K562 (cell line): Measurements from ENCODE around the gene POLRMT. TPM values are rescaled to one million over a fixed set of nuclear protein-coding genes. Genes with fewer than 3 reads are reported as not detected.

Experiments
- CC2D1A ChIP-seq: fragments of 450-650 bp; IDR thresholded peaks from 2 replicates; pipeline ENCODE4 v1.6.1; 2017; ENCODE audit warnings: mild to moderate bottlenecking
- KAT2B ChIP-seq: IDR thresholded peaks from one replicate; pipeline ENCODE4 v1.6.1; 2012; ENCODE audit warnings: low read depth, mild to moderate bottlenecking, control low read depth, inconsistent platforms, low read length, moderate library complexity
- KLF6 ChIP-seq: fragments of 250-450 bp; sonication (Bioruptor Pico); IDR thresholded peaks from 2 replicates; pipeline ENCODE4 v1.4.0; 2020; ENCODE audit warnings: mild to moderate bottlenecking, moderate library complexity, borderline replicate concordance
- MIER1 ChIP-seq: fragments of 450-650 bp; IDR thresholded peaks from 2 replicates; pipeline ENCODE4 v1.6.1; 2016; ENCODE audit warnings: antibody characterized with exemption, mild to moderate bottlenecking, low read depth
- MXI1 ChIP-seq: IDR thresholded peaks from 2 replicates; pipeline ENCODE4 v1.6.1; 2011; ENCODE audit warnings: low read depth, mild to moderate bottlenecking, improper control_type of control experiment, low read length
- NONO ChIP-seq, 2 experiments: fragments of 200-400 bp in 1 of 2; fragments of 450-650 bp in 1 of 2; formaldehyde crosslinking in 1 of 2; IDR thresholded peaks; 2 replicates each; pipeline ENCODE4 v1.6.1; 2017; ENCODE audit warnings: low read depth in 2 of 2, mild to moderate bottlenecking in 2 of 2, moderate library complexity in 2 of 2, low read length in 1 of 2
- PPARD ChIP-seq: fragments of 250-450 bp; sonication (Bioruptor Pico); IDR thresholded peaks from 2 replicates; pipeline ENCODE4 v1.8.0; 2022; ENCODE audit warnings: inconsistent platforms, mild to moderate bottlenecking, moderate library complexity
- ZBTB1 ChIP-seq: sonication (generic); formaldehyde crosslinking; IDR thresholded peaks from 2 replicates; pipeline ENCODE4 v1.8.1; 2023; ENCODE audit warnings: missing genetic modification reagents, low read depth, mild to moderate bottlenecking, borderline replicate concordance
- ZC3H4 ChIP-seq: sonication (generic); formaldehyde crosslinking; IDR thresholded peaks from 2 replicates; pipeline ENCODE4 v1.9.0; 2021; ENCODE audit warnings: missing genetic modification reagents, borderline replicate concordance
- ZC3H8 ChIP-seq: fragments of 450-650 bp; IDR thresholded peaks from 2 replicates; pipeline ENCODE4 v1.6.1; 2017
- ZNF212 ChIP-seq: fragments of 450-650 bp; formaldehyde crosslinking; IDR thresholded peaks from 2 replicates; pipeline ENCODE4 v1.4.0; 2020; ENCODE audit warnings: mild to moderate bottlenecking
- ZNF274 ChIP-seq: IDR thresholded peaks from 2 replicates; pipeline ENCODE4 v1.6.1; 2011; ENCODE audit warnings: low read depth, mild to moderate bottlenecking, low read length, moderate library complexity, borderline replicate concordance
- ZNF584 ChIP-seq: fragments of 200-800 bp; sonication (Bioruptor generic); IDR thresholded peaks from 2 replicates; pipeline ENCODE4 v1.6.1; 2016; ENCODE audit warnings: low read depth, mild to moderate bottlenecking, missing genetic modification characterization, missing compliant biosample characterization
- ZNF668 ChIP-seq: fragments of 250-450 bp; sonication (Bioruptor Pico); IDR thresholded peaks from 2 replicates; pipeline ENCODE4 v1.8.0; 2022; ENCODE audit warnings: mild to moderate bottlenecking, inconsistent platforms
- polyA plus RNA-seq, 8 experiments: library from polyadenylated mRNA; depleted of rRNA in 4 of 8; stranded (reverse) in 5 of 8; unstranded in 3 of 8; fragments of >200 nt; fragmentation: Nextera tagmentation in 2 of 8; fragmentation: Illumina TruSeq in 1 of 8; extraction: Ambion mirVana in 2 of 8; extraction: Trizol in 1 of 8; gene quantifications; 2 replicates each; pipeline versions ENCODE4 v1.2.1 to v1.2.3, GENCODE V29; 2011 to 2014; ENCODE audit warnings: inconsistent platforms in 1 of 8, missing spikeins in 1 of 8
- total RNA-seq, 7 experiments: library from RNA; depleted of rRNA in 6 of 7; stranded (reverse); fragments of >200 nt in 6 of 7; fragmentation: Illumina TruSeq in 2 of 7; extraction: Trizol in 2 of 7; gene quantifications; 2 replicates each; pipeline versions ENCODE4 v1.2.1 to v1.2.3, GENCODE V29; 2011 to 2021; ENCODE audit warnings: low replicate concordance in 1 of 7
- TF ChIP-seq, protein P1 (sequence below): fragments of 450-650 bp; IDR thresholded peaks from 2 replicates; pipeline ENCODE4 v1.6.1; 2017; ENCODE audit warnings: antibody characterized with exemption, mild to moderate bottlenecking
- TF ChIP-seq, protein P2 (sequence below): sonication (generic); formaldehyde crosslinking; IDR thresholded peaks from 2 replicates; pipeline ENCODE4 v1.8.0; 2022; ENCODE audit warnings: mild to moderate bottlenecking, missing genetic modification reagents
- TF ChIP-seq, protein P3 (sequence below): fragments of 450-650 bp; formaldehyde crosslinking; conservative IDR thresholded peaks from 2 replicates; pipeline ENCODE4 v1.4.0; 2022; ENCODE audit warnings: mild to moderate bottlenecking, missing genetic modification characterization
- TF ChIP-seq, protein P4 (sequence below): IDR thresholded peaks from 2 replicates; pipeline ENCODE4 v1.6.1; 2016; ENCODE audit warnings: missing genetic modification characterization, missing compliant biosample characterization

POLRMT gene
- total and polyA plus RNA-seq, 9 of the 15 experiments (the other 6 are each of a cell fraction or from before 2014, with no cell fraction given): 30.3 to 144 (median 68.0) TPM

DNA sequence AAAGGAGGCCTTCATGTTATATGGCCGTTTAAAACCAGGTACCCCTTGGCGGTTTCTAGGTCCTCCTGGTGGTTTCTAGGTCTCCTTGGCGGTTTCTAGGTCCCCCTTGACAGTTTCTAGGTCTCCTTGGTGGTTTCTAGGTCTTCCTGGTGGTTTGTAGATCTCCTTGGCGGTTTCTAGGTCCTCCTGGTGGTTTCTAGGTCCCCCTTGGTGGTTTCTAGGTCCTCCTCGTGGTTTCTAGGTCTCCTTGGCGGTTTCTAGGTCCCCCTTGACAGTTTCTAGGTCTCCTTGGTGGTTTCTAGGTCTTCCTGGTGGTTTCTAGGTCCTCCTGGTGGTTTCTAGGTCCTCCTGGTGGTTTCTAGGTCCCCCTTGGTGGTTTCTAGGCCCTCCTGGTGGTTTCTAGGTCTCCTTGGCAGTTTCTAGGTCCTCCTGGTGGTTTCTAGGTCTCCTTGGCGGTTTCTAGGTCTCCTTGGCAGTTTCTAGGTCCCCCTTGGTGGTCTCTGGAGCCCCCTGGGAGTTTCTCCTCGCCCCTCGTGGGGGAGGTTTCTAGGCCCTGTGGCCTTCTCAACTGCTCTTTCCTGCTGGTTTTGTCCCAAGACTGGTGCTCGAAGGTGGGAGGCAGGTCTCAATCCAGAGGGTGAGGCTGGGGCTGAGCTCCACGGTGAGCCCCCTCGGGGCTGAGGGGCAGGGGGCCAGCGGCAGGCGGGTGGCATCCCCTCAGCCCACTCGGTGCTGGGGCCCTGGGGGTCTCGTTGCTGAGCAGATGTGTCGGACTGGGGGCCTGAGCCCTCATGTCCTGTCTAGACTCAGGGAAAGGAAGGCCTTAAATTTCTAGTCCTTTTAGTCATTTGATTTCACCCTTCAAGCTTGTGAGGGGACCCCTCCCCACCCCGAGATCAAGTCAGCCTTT is 35.7 kb downstream of the POLRMT start (continued):
- TF ChIP-seq, protein P1, sequence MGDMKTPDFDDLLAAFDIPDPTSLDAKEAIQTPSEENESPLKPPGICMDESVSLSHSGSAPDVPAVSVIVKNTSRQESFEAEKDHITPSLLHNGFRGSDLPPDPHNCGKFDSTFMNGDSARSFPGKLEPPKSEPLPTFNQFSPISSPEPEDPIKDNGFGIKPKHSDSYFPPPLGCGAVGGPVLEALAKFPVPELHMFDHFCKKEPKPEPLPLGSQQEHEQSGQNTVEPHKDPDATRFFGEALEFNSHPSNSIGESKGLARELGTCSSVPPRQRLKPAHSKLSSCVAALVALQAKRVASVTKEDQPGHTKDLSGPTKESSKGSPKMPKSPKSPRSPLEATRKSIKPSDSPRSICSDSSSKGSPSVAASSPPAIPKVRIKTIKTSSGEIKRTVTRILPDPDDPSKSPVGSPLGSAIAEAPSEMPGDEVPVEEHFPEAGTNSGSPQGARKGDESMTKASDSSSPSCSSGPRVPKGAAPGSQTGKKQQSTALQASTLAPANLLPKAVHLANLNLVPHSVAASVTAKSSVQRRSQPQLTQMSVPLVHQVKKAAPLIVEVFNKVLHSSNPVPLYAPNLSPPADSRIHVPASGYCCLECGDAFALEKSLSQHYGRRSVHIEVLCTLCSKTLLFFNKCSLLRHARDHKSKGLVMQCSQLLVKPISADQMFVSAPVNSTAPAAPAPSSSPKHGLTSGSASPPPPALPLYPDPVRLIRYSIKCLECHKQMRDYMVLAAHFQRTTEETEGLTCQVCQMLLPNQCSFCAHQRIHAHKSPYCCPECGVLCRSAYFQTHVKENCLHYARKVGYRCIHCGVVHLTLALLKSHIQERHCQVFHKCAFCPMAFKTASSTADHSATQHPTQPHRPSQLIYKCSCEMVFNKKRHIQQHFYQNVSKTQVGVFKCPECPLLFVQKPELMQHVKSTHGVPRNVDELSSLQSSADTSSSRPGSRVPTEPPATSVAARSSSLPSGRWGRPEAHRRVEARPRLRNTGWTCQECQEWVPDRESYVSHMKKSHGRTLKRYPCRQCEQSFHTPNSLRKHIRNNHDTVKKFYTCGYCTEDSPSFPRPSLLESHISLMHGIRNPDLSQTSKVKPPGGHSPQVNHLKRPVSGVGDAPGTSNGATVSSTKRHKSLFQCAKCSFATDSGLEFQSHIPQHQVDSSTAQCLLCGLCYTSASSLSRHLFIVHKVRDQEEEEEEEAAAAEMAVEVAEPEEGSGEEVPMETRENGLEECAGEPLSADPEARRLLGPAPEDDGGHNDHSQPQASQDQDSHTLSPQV: no peak
- no peak for TF ChIP-seq CC2D1A
- no peak for TF ChIP-seq ZC3H4 (CRISPR knock-in tag)
- TF ChIP-seq ZNF212: no peak
- TF ChIP-seq KAT2B: no peak
- TF ChIP-seq ZNF668: 0 out of 2 replicates have a peak, but pooled peaks have one; percentile 54
- no peak for TF ChIP-seq MXI1
- TF ChIP-seq MIER1: peak; percentile 100
- TF ChIP-seq ZBTB1 (CRISPR knock-in tag): 0 out of 2 replicates have a peak, but pooled peaks have one; percentile 24
- TF ChIP-seq, protein P2, sequence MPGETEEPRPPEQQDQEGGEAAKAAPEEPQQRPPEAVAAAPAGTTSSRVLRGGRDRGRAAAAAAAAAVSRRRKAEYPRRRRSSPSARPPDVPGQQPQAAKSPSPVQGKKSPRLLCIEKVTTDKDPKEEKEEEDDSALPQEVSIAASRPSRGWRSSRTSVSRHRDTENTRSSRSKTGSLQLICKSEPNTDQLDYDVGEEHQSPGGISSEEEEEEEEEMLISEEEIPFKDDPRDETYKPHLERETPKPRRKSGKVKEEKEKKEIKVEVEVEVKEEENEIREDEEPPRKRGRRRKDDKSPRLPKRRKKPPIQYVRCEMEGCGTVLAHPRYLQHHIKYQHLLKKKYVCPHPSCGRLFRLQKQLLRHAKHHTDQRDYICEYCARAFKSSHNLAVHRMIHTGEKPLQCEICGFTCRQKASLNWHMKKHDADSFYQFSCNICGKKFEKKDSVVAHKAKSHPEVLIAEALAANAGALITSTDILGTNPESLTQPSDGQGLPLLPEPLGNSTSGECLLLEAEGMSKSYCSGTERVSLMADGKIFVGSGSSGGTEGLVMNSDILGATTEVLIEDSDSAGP (CRISPR knock-in tag): no peak
- TF ChIP-seq, protein P3, sequence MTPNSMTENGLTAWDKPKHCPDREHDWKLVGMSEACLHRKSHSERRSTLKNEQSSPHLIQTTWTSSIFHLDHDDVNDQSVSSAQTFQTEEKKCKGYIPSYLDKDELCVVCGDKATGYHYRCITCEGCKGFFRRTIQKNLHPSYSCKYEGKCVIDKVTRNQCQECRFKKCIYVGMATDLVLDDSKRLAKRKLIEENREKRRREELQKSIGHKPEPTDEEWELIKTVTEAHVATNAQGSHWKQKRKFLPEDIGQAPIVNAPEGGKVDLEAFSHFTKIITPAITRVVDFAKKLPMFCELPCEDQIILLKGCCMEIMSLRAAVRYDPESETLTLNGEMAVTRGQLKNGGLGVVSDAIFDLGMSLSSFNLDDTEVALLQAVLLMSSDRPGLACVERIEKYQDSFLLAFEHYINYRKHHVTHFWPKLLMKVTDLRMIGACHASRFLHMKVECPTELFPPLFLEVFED (CRISPR knock-in tag): no peak
- no peak for TF ChIP-seq ZC3H8
- no peak for TF ChIP-seq NONO (IDR thresholded peaks at IDR 0.05; ENCODE audit: low read depth in 2 of 2, low read length in 1 of 2)
- TF ChIP-seq KLF6 (CRISPR knock-in tag): no peak
- no peak for TF ChIP-seq PPARD (CRISPR knock-in tag)
- TF ChIP-seq ZNF274: no peak
- TF ChIP-seq, protein P4, sequence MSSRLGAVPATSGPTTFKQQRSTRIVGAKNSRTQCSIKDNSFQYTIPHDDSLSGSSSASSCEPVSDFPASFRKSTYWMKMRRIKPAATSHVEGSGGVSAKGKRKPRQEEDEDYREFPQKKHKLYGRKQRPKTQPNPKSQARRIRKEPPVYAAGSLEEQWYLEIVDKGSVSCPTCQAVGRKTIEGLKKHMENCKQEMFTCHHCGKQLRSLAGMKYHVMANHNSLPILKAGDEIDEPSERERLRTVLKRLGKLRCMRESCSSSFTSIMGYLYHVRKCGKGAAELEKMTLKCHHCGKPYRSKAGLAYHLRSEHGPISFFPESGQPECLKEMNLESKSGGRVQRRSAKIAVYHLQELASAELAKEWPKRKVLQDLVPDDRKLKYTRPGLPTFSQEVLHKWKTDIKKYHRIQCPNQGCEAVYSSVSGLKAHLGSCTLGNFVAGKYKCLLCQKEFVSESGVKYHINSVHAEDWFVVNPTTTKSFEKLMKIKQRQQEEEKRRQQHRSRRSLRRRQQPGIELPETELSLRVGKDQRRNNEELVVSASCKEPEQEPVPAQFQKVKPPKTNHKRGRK (tag): no peak
- TF ChIP-seq ZNF584: no peak
